GM23338 (cell line): ENCODE data around the gene REG4. TPM values are rescaled to one million over a fixed set of nuclear protein-coding genes. Genes with fewer than 3 reads are reported as not detected.
A peak's percentile ranks its signal among the peaks of the same experiment; 100 is the strongest.

Experiments
- ATAC-seq: fragments of 200-7000 bp; cut with Tn5 transposase; 3 replicates; pipeline ENCODE4 v1.9.1; 2020
- DNase-seq: peaks from one replicate; pipeline ENCODE4 v3.0.0-alpha.2; 2015; ENCODE audit warnings: low spot score
- H2AFZ ChIP-seq: fragments of 200-600 bp; sonication (generic); 2 replicates; pipeline ENCODE4 v1.8.0; 2016; ENCODE audit warnings: antibody characterized with exemption, mild to moderate bottlenecking, moderate library complexity
- H3F3A ChIP-seq: fragments of 200-600 bp; sonication (generic); replicated peaks from 2 replicates; pipeline ENCODE4 v1.8.0; 2017; ENCODE audit warnings: antibody characterized with exemption, mixed run types, low read depth
- H3K27ac ChIP-seq: fragments of 200-600 bp; sonication (generic); 2 replicates; pipeline ENCODE4 v1.6.1; 2016; ENCODE audit warnings: low read depth
- H3K27me3 ChIP-seq: fragments of 200-600 bp; sonication (generic); 2 replicates; pipeline ENCODE4 v1.8.0; 2016; ENCODE audit warnings: mild to moderate bottlenecking, mixed run types, moderate library complexity; ENCODE audit not compliant: insufficient read depth
- H3K36me3 ChIP-seq: fragments of 200-600 bp; sonication (generic); 2 replicates; pipeline ENCODE4 v1.8.0; 2016; ENCODE audit warnings: mild to moderate bottlenecking; ENCODE audit not compliant: insufficient read depth
- H3K4me1 ChIP-seq: fragments of 200-600 bp; sonication (generic); 2 replicates; pipeline ENCODE4 v1.8.0; 2016; ENCODE audit warnings: mild to moderate bottlenecking, moderate library complexity; ENCODE audit not compliant: insufficient read depth
- H3K4me2 ChIP-seq: fragments of 200-600 bp; sonication (generic); 2 replicates; pipeline ENCODE4 v1.7.1; 2017; ENCODE audit warnings: mixed run types
- H3K4me3 ChIP-seq: fragments of 200-600 bp; sonication (generic); 2 replicates; pipeline ENCODE4 v1.6.1; 2016; ENCODE audit warnings: mixed run types
- H3K79me2 ChIP-seq: fragments of 200-600 bp; sonication (generic); replicated peaks from 2 replicates; pipeline ENCODE4 v1.8.0; 2017; ENCODE audit warnings: mild to moderate bottlenecking; ENCODE audit not compliant: insufficient read depth
- H3K9me2 ChIP-seq: fragments of 200-600 bp; sonication (generic); 2 replicates; pipeline ENCODE4 v1.8.0; 2017; ENCODE audit not compliant: insufficient read depth
- H4K20me1 ChIP-seq: fragments of 200-600 bp; sonication (generic); replicated peaks from 2 replicates; pipeline ENCODE4 v1.8.0; 2017; ENCODE audit warnings: mild to moderate bottlenecking; ENCODE audit not compliant: insufficient read depth
- H3K27ac Mint-ChIP-seq: 2 replicates; pipeline ENCODE4 v1.8.0; 2020; ENCODE audit warnings: inconsistent platforms, mild to moderate bottlenecking, moderate library complexity, mixed read lengths
- H3K27me3 Mint-ChIP-seq: 3 replicates; pipeline ENCODE4 v1.8.0; 2022; ENCODE audit warnings: low read depth, mild to moderate bottlenecking, moderate library complexity, mixed read lengths, inconsistent platforms; ENCODE audit not compliant: insufficient read depth, poor library complexity
- H3K36me3 Mint-ChIP-seq: 3 replicates; pipeline ENCODE4 v1.8.0; 2021; ENCODE audit warnings: low read depth, mild to moderate bottlenecking, inconsistent platforms, moderate library complexity, mixed read lengths
- H3K4me1 Mint-ChIP-seq: 3 replicates; pipeline ENCODE4 v1.8.0; 2020; ENCODE audit warnings: mild to moderate bottlenecking, inconsistent platforms, mixed read lengths
- H3K4me3 Mint-ChIP-seq: 3 replicates; pipeline ENCODE4 v1.8.0; 2021; ENCODE audit warnings: moderate library complexity, mild to moderate bottlenecking, inconsistent platforms, mixed read lengths
- H3K9me3 Mint-ChIP-seq: 3 replicates; pipeline ENCODE4 v1.8.0; 2020; ENCODE audit warnings: moderate library complexity, mild to moderate bottlenecking, inconsistent platforms, mixed read lengths
- CREB1 ChIP-seq: fragments of 250-450 bp; sonication (Bioruptor Pico); IDR thresholded peaks from 2 replicates; pipeline ENCODE4 v1.5.0; 2020; ENCODE audit warnings: low read depth, mild to moderate bottlenecking, moderate library complexity
- CTCF ChIP-seq, 2 experiments: fragments of 200-600 bp in 1 of 2; sonication (generic) in 1 of 2; conservative IDR thresholded peaks; 2 replicates each; pipeline versions ENCODE4 v1.5.1 to v1.6.1; 2016 to 2017; ENCODE audit warnings: antibody characterized with exemption in 2 of 2, low read depth in 2 of 2, mild to moderate bottlenecking in 2 of 2, moderate library complexity in 1 of 2
- EZH2phosphoT487 ChIP-seq: fragments of 200-600 bp; sonication (generic); IDR thresholded peaks from one replicate; pipeline ENCODE4 v1.8.1; 2018; ENCODE audit warnings: antibody characterized with exemption; ENCODE audit not compliant: unreplicated experiment
- JUNB ChIP-seq: IDR thresholded peaks from one replicate; pipeline ENCODE4 v1.6.1; 2016; ENCODE audit warnings: antibody characterized with exemption; ENCODE audit not compliant: unreplicated experiment
- NANOG ChIP-seq: IDR thresholded peaks from 2 replicates; pipeline ENCODE4 v1.6.1; 2016; ENCODE audit warnings: antibody characterized with exemption, borderline replicate concordance
- POLR2AphosphoS5 ChIP-seq: IDR thresholded peaks from 2 replicates; pipeline ENCODE4 v1.6.1; 2016; ENCODE audit warnings: antibody characterized with exemption, low read depth
- REST ChIP-seq: IDR thresholded peaks from one replicate; pipeline ENCODE4 v1.6.1; 2018; ENCODE audit warnings: antibody characterized with exemption; ENCODE audit not compliant: unreplicated experiment
- STAT1 ChIP-seq: IDR thresholded peaks from one replicate; pipeline ENCODE4 v1.6.1; 2016; ENCODE audit warnings: antibody characterized with exemption; ENCODE audit not compliant: unreplicated experiment
- ZNF114 ChIP-seq: fragments of 250-450 bp; sonication (Bioruptor Pico); IDR thresholded peaks from 2 replicates; pipeline ENCODE4 v1.5.0; 2020; ENCODE audit warnings: mild to moderate bottlenecking, moderate library complexity
- ZNF331 ChIP-seq: fragments of 250-450 bp; sonication (Bioruptor Pico); IDR thresholded peaks from 2 replicates; pipeline ENCODE4 v1.5.0; 2020; ENCODE audit warnings: low read depth, mild to moderate bottlenecking, moderate library complexity
- polyA plus RNA-seq: library from polyadenylated mRNA; unstranded; fragments of >200 nt; fragmentation: Nextera tagmentation; extraction: Ambion mirVana; gene quantifications from 2 replicates; pipeline ENCODE4 v1.2.1, GENCODE V29; 2016
- total RNA-seq: library from RNA; depleted of rRNA; stranded (reverse); fragments of >200 nt; shearing (Covaris generic); gene quantifications from 2 replicates; pipeline ENCODE4 v1.2.3, GENCODE V29; 2014

The REG4 gene
- total and polyA plus RNA-seq, 2 experiments from 2014 or later, result not detected

- Histone ChIP-seq H3K27ac (no peak overlapping the region), H3K4me2 (no peak overlapping the region)
Measured at GRCh38 chr1:119827010-119827409, 15.8 kb upstream of the REG4 start.

GRCh38 chr1:119822406-119822805, 11.1 kb upstream of the REG4 start:
- no peaks in the 10 kb centered on the region for H3K4me1 Mint-ChIP-seq
- ATAC-seq, result no peak

More at GRCh38 chr1:119827010-119827409, 15.8 kb upstream of the REG4 start:
- Histone ChIP-seq H3K4me1 (no peaks in the 10 kb centered on the region), H3K36me3 (no peaks in the 10 kb centered on the region), H3K27me3 (no peaks in the 10 kb centered on the region), H3K79me2 (no peaks in the 10 kb centered on the region), H2AFZ (peak overlapping the region; percentile 64; the same call in 1 of the 2 replicates), H4K20me1 (no peaks in the 10 kb centered on the region), H3K4me3 (no peak overlapping the region), H3K9me2 (0 out of 2 replicates have a peak, but pooled peaks cover 4% of the 10 kb centered on the region), H3F3A (no peaks in the 10 kb centered on the region)
- Mint-ChIP-seq H3K27me3 (no peaks in the 10 kb centered on the region), H3K9me3 (no peaks in the 10 kb centered on the region; the same call in 2 of the 3 replicates), H3K36me3 (no peaks in the 10 kb centered on the region), H3K4me3 (no peak overlapping the region), H3K4me1 (peaks cover 3% of the 10 kb centered on the region; the same call in 2 of the 3 replicates), H3K27ac (no peak overlapping the region)
- ATAC-seq (peak; percentile 67), DNase-seq (peak; percentile 71)
- TF ChIP-seq JUNB, result no peak
- TF ChIP-seq EZH2phosphoT487, result no peak
- no peak for TF ChIP-seq STAT1
- peak; percentile 51 to 71 for TF ChIP-seq CTCF (conservative IDR thresholded peaks at IDR 0.05; ENCODE audit: low read depth in 2 of 2)
- TF ChIP-seq ZNF331 (CRISPR knock-in tag), result no peak
- TF ChIP-seq ZNF114 (CRISPR knock-in tag), result no peak
- no peak for TF ChIP-seq CREB1

GRCh38 chr1:119818181-119818580, 6.9 kb upstream of the REG4 start:
- no peaks in the 10 kb centered on the region for H3K9me3 Mint-ChIP-seq
- H3K4me3 Mint-ChIP-seq, result no peak overlapping the region
- no peak for DNase-seq
- Histone ChIP-seq H4K20me1 (no peaks in the 10 kb centered on the region), H3K9me2 (no peaks in the 10 kb centered on the region), H3K27ac (no peak overlapping the region), H2AFZ (no peak overlapping the region), H3K27me3 (no peaks in the 10 kb centered on the region), H3K36me3 (no peaks in the 10 kb centered on the region), H3K4me3 (no peak overlapping the region), H3K4me2 (no peak overlapping the region), H3K79me2 (no peaks in the 10 kb centered on the region), H3F3A (no peaks in the 10 kb centered on the region), H3K4me1 (no peaks in the 10 kb centered on the region)
- no peak overlapping the region for H3K27ac Mint-ChIP-seq
- peaks cover 1% of the 10 kb centered on the region for H3K27me3 Mint-ChIP-seq
- H3K4me1 Mint-ChIP-seq, result no peaks in the 10 kb centered on the region
- no peaks in the 10 kb centered on the region for H3K36me3 Mint-ChIP-seq
- no peak for ATAC-seq
- no peak for TF ChIP-seq CREB1
- TF ChIP-seq REST, result no peak
- TF ChIP-seq ZNF114 (CRISPR knock-in tag), result no peak
- TF ChIP-seq JUNB, result no peak
- TF ChIP-seq EZH2phosphoT487, result no peak
- no peak for TF ChIP-seq STAT1
- TF ChIP-seq NANOG, result no peak
- no peak for TF ChIP-seq POLR2AphosphoS5
- no peak for TF ChIP-seq CTCF (conservative IDR thresholded peaks at IDR 0.05; ENCODE audit: low read depth in 2 of 2)

More at GRCh38 chr1:119822406-119822805, 11.1 kb upstream of the REG4 start:
- Histone ChIP-seq H3K4me2 (no peak overlapping the region), H3K4me1 (no peaks in the 10 kb centered on the region), H3K79me2 (no peaks in the 10 kb centered on the region), H3K27ac (no peak overlapping the region), H3K4me3 (no peak overlapping the region), H3K36me3 (no peaks in the 10 kb centered on the region), H2AFZ (no peak overlapping the region), H3F3A (no peaks in the 10 kb centered on the region), H4K20me1 (no peaks in the 10 kb centered on the region), H3K27me3 (no peaks in the 10 kb centered on the region), H3K9me2 (0 out of 2 replicates have a peak, but pooled peaks cover 4% of the 10 kb centered on the region)
- Mint-ChIP-seq H3K27me3 (peaks cover 1% of the 10 kb centered on the region), H3K9me3 (no peaks in the 10 kb centered on the region), H3K27ac (no peak overlapping the region), H3K4me3 (no peak overlapping the region), H3K36me3 (no peaks in the 10 kb centered on the region)
- no peak for DNase-seq
- no peak for TF ChIP-seq ZNF114 (CRISPR knock-in tag)
- TF ChIP-seq STAT1, result no peak
- no peak for TF ChIP-seq JUNB
